ENCODE measurements around the gene GSG1L. TPM values are rescaled to one million over a fixed set of nuclear protein-coding genes. Genes with fewer than 3 reads are reported as not detected.
"Not testable (repeated sequence)": the region's sequence is repeated elsewhere in the genome, so short reads cannot be mapped to it uniquely, and the experiment has no call there.

GSG1L gene
- total and polyA plus RNA-seq, 5 donors, result 29.5 to 44.8 (median 33.4) TPM

DNA sequence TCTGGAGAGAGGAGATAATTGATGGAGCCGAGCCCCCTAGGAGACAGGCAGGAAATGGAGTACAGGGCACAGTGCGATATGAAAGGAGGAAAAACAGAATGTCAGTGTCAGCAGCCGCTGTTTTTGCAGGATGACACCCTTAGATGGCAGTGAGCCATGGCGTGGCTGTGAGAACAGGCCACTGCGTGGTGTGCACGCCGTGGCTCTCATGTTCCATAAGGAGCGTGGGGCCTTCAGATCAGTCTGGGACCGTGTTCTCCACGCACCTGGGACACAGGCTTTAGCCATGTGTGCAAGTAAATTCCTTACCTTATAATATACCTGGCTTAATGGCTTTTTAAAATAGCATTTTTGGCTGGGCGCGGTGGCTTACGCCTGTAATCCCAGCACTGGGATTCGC, 315.6 kb downstream of the GSG1L start:
- WGBS, result 89% methylated on average over 14 of the region's 14 CpGs

DNA sequence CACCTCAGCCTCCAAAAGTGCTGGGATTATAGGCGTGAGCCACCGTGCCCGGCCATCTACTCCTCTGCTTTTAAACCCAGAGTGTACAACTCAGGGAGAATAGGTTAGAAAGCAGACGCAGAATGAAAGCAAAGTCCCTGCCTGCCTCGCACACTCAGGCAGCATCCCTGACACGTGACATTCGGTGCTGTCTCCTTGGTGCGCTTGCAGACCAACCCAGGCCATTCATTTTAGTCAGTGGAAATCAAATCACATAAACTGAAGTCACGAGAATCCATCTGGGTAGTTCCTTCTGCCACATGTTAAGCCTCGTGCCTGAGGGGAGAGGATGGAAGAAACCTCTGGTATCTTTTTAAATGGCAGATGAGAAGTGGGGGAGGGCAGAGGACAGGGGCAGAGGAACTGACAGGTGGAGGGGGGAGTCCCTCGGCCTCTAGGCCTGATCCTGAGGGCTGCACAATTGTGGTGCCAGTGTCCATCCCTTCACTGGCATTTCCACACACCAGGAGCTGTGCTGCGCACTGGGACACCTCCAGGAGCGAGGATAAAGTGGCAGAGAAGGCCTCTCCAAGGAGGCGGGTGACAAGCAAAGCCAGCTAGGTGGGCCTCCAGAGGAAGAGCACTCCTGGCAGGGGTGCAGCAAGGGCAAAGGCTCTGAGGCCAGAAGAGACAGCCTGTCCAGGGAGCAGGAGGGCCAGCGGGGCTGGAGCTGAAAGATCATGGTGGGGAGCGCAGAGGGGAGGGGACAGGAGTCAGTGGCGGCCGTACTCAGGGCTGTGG, 317.2 kb downstream of the GSG1L start:
- Histone ChIP-seq H3K4me1 (ENCODE audit: control insufficient read depth, insufficient read depth, low read length) (no peaks in the 10 kb centered on the region), H3K27ac (ENCODE audit: low read length) (no peak overlapping the region), H3K4me3 (ENCODE audit: low read length) (no peak overlapping the region), H3K9me3 (ENCODE audit: control insufficient read depth, low read length) (no peaks in the 10 kb centered on the region), H3K27me3 (ENCODE audit: control insufficient read depth, insufficient read depth) (no peaks in the 10 kb centered on the region)
- intact Hi-C loops (cut with DNase I), result no loop called here
- DNase-seq (no peak), ATAC-seq (no peak)
- 96% methylated on average over 18 of the region's 18 CpGs for WGBS

More for the DNA sequence above, 315.6 kb downstream of the GSG1L start:
- DNase-seq, result no peak
- H3K4me3 ChIP-seq (ENCODE audit: low read length), result no peak overlapping the region
- no peak overlapping the region for H3K27ac ChIP-seq (ENCODE audit: low read length)
- intact Hi-C loops (cut with DNase I), result no loop called here
- H3K27me3 ChIP-seq (ENCODE audit: control insufficient read depth, insufficient read depth), result no peaks in the 10 kb centered on the region
- no peak for ATAC-seq
- no peaks in the 10 kb centered on the region for H3K9me3 ChIP-seq (ENCODE audit: control insufficient read depth, low read length)
- H3K4me1 ChIP-seq (ENCODE audit: control insufficient read depth, insufficient read depth, low read length), result no peaks in the 10 kb centered on the region

- no peak overlapping the region for H3K4me3 ChIP-seq (ENCODE audit: low read length)
These were observed 318.2 kb downstream of the GSG1L start for GRCh38 chr16:27745348-27745747.

DNA sequence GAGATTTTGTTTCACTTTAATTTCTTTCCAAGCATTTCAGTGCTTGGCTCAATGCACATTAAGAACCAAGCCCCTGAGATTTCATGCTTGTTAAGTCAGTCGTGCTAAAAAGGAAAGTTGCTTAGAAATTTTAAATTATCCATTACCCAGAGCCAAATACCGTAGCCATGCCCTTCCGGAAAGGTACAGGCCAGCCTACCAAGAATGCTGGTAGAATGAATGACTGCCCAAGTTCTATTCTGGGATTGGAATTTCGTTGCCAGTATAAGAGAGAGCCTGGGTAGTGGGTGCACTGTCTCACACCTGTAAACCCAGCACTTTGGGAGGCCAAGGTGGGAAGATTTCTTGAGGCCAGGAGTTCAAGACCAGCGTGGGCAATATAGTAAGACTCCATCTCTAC, 319.6 kb downstream of the GSG1L start:
- Histone ChIP-seq H3K9me3 (ENCODE audit: control insufficient read depth, low read length) (no peaks in the 10 kb centered on the region), H3K27me3 (ENCODE audit: control insufficient read depth, insufficient read depth) (no peaks in the 10 kb centered on the region), H3K4me3 (ENCODE audit: low read length) (no peak overlapping the region), H3K4me1 (ENCODE audit: control insufficient read depth, insufficient read depth, low read length) (no peaks in the 10 kb centered on the region), H3K27ac (ENCODE audit: low read length) (no peak overlapping the region)
- 80% methylated on average over 5 of the region's 5 CpGs for WGBS
- no peak for ATAC-seq
- no peak for DNase-seq
- intact Hi-C loops (cut with DNase I), result no loop called here

More at GRCh38 chr16:27745348-27745747, 318.2 kb downstream of the GSG1L start:
- Histone ChIP-seq H3K27ac (ENCODE audit: low read length) (no peak overlapping the region), H3K9me3 (ENCODE audit: control insufficient read depth, low read length) (no peaks in the 10 kb centered on the region), H3K4me1 (ENCODE audit: control insufficient read depth, insufficient read depth, low read length) (no peaks in the 10 kb centered on the region), H3K27me3 (ENCODE audit: control insufficient read depth, insufficient read depth) (no peaks in the 10 kb centered on the region)
- no peak for ATAC-seq
- 86% methylated on average over 3 of the region's 3 CpGs for WGBS
- DNase-seq, result no peak
- intact Hi-C loops (cut with DNase I), result no loop called here

- intact Hi-C loops (cut with DNase I); DNase-seq; ATAC-seq; H3K9me3 ChIP-seq (ENCODE audit: control insufficient read depth, low read length); H3K4me3 ChIP-seq (ENCODE audit: low read length); H3K27me3 ChIP-seq (ENCODE audit: control insufficient read depth, insufficient read depth); H3K4me1 ChIP-seq (ENCODE audit: control insufficient read depth, insufficient read depth, low read length); H3K27ac ChIP-seq (ENCODE audit: low read length): not testable (repeated sequence)
- 98% methylated on average over 3 of the region's 3 CpGs for WGBS
These were observed 320.5 kb downstream of the GSG1L start for GRCh38 chr16:27743001-27743400.

- ATAC-seq, result no peak
- H3K4me1 ChIP-seq (ENCODE audit: control insufficient read depth, insufficient read depth, low read length), result no peaks in the 10 kb centered on the region
- WGBS, result 79% methylated on average over 5 of the region's 5 CpGs
- no peak overlapping the region for H3K4me3 ChIP-seq (ENCODE audit: low read length)
- H3K9me3 ChIP-seq (ENCODE audit: control insufficient read depth, low read length), result no peaks in the 10 kb centered on the region
- H3K27me3 ChIP-seq (ENCODE audit: control insufficient read depth, insufficient read depth), result no peaks in the 10 kb centered on the region
- intact Hi-C loops (cut with DNase I), result no loop called here
- no peak overlapping the region for H3K27ac ChIP-seq (ENCODE audit: low read length)
- DNase-seq, result no peak
These were observed 321.2 kb downstream of the GSG1L start for GRCh38 chr16:27742333-27742732.

DNA sequence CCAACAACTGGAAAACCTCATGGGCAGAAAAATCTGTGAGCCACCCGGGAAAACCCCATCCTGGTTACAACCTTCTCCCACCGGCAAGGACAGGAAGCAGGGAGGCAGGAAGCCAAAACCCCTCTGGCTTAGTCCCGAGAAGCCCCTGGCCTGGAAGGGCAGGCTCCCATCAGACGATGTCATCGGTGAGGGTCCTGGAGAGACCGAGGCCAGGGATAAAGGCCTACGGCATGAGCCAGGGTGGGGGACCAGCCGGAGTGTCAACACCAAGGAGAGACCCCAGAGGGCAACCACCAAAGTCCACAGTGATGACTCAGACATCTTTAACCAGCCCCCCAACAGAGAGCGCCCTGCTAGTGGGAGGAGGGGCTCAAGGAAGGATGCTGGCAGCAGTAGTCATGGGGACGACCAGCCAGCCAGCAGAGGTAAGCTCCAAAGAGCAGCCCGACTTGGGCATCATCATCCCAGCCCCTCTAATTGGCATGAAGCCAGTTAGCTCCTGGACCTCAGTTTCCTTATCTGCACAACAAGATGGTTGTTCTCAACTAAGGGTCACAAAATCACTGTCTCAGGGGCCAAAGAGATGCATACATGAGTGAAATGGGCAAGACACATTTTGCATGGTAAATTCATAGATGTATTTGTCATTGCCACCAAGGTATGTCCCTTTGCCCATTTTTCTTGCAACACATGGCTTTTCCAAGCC, 322.9 kb downstream of the GSG1L start:
- ATAC-seq, result no peak
- Histone ChIP-seq H3K27me3 (ENCODE audit: control insufficient read depth, insufficient read depth) (no peaks in the 10 kb centered on the region), H3K4me3 (ENCODE audit: low read length) (no peak overlapping the region), H3K4me1 (ENCODE audit: control insufficient read depth, insufficient read depth, low read length) (no peaks in the 10 kb centered on the region), H3K27ac (ENCODE audit: low read length) (no peak overlapping the region), H3K9me3 (ENCODE audit: control insufficient read depth, low read length) (no peaks in the 10 kb centered on the region)
- intact Hi-C loops (cut with DNase I), result no loop called here
- 78% methylated on average over 11 of the region's 11 CpGs for WGBS
- DNase-seq, result no peak

DNA sequence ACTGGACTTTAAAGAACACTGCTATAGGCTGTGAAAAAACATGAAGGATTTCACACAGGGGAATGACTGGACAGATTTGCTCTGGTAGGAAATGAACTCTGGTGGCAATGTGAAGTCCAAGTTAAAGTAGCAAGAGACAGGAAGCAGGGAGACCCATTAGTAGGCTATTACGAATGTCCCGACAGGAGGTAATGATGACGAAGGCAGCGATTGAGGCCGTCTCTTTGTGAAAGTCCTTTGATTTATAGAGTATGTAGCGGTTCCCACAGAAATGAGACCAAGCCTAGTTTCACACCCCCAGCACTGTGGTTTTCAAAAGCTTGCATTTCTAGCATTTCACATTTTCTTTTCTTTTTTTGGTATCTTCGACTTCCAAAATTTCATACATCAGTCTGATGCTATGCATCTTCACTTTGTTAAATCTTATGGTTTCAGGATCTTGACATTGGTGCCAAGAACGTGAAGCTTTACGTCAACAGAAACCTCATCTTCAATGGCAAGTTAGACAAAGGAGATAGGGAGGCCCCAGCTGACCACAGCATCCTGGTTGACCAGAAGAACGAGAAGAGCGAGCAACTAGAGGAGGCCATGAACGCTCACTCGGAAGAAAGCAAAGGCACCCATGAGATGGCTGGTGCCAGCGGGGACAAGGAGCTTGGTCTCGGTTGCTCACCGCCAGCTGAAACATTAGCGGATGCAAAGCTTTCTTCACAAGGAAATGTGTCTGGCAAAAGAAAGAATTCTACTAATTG, 323.7 kb downstream of the GSG1L start:
- no peaks in the 10 kb centered on the region for H3K9me3 ChIP-seq (ENCODE audit: control insufficient read depth, low read length)
- intact Hi-C loops (cut with DNase I), result no loop called here
- ATAC-seq, result no peak
- H3K4me1 ChIP-seq (ENCODE audit: control insufficient read depth, insufficient read depth, low read length), result no peaks in the 10 kb centered on the region
- no peak for DNase-seq
- H3K27me3 ChIP-seq (ENCODE audit: control insufficient read depth, insufficient read depth), result no peaks in the 10 kb centered on the region
- 91% methylated on average over 17 of the region's 17 CpGs for WGBS
- no peak overlapping the region for H3K27ac ChIP-seq (ENCODE audit: low read length)
- no peak overlapping the region for H3K4me3 ChIP-seq (ENCODE audit: low read length)

GRCh38 chr16:27738596-27738995, 324.9 kb downstream of the GSG1L start:
- 88% methylated on average over 11 of the region's 11 CpGs for WGBS
- no peak for DNase-seq
- no peak for ATAC-seq
- no peak overlapping the region for H3K4me3 ChIP-seq (ENCODE audit: low read length)
- H3K9me3 ChIP-seq (ENCODE audit: control insufficient read depth, low read length), result no peaks in the 10 kb centered on the region
- no peaks in the 10 kb centered on the region for H3K27me3 ChIP-seq (ENCODE audit: control insufficient read depth, insufficient read depth)
- H3K27ac ChIP-seq (ENCODE audit: low read length), result no peak overlapping the region
- intact Hi-C loops (cut with DNase I), result no loop called here
- no peaks in the 10 kb centered on the region for H3K4me1 ChIP-seq (ENCODE audit: control insufficient read depth, insufficient read depth, low read length)

Data from right cardiac atrium (tissue), 5 donors.